GM12801 (cell line): ENCODE data around the gene PTBP1.

Source experiments
- TF ChIP-seq, protein P1 (sequence below): IDR thresholded peaks from one replicate; pipeline ENCODE4 v1.5.1; 2011; ENCODE audit warnings: control low read depth; ENCODE audit not compliant: insufficient read length; ENCODE audit errors: extremely low read depth

Gene PTBP1

GRCh38 chr19:810077-810855 is 13.0 kb downstream of the PTBP1 start:
- TF ChIP-seq, protein P1, sequence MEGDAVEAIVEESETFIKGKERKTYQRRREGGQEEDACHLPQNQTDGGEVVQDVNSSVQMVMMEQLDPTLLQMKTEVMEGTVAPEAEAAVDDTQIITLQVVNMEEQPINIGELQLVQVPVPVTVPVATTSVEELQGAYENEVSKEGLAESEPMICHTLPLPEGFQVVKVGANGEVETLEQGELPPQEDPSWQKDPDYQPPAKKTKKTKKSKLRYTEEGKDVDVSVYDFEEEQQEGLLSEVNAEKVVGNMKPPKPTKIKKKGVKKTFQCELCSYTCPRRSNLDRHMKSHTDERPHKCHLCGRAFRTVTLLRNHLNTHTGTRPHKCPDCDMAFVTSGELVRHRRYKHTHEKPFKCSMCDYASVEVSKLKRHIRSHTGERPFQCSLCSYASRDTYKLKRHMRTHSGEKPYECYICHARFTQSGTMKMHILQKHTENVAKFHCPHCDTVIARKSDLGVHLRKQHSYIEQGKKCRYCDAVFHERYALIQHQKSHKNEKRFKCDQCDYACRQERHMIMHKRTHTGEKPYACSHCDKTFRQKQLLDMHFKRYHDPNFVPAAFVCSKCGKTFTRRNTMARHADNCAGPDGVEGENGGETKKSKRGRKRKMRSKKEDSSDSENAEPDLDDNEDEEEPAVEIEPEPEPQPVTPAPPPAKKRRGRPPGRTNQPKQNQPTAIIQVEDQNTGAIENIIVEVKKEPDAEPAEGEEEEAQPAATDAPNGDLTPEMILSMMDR: no peak

DNA sequence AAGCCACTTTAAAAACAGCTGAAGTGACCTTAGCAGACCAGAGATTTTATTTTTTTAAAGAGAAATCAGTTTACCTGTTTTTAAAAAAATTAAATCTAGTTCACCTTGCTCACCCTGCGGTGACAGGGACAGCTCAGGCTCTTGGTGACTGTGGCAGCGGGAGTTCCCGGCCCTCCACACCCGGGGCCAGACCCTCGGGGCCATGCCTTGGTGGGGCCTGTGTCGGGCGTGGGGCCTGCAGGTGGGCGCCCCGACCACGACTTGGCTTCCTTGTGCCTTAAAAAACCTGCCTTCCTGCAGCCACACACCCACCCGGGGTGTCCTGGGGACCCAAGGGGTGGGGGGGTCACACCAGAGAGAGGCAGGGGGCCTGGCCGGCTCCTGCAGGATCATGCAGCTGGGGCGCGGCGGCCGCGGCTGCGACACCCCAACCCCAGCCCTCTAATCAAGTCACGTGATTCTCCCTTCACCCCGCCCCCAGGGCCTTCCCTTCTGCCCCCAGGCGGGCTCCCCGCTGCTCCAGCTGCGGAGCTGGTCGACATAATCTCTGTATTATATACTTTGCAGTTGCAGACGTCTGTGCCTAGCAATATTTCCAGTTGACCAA is 13.7 kb downstream of the PTBP1 start:
- TF ChIP-seq, protein P1: no peak

DNA sequence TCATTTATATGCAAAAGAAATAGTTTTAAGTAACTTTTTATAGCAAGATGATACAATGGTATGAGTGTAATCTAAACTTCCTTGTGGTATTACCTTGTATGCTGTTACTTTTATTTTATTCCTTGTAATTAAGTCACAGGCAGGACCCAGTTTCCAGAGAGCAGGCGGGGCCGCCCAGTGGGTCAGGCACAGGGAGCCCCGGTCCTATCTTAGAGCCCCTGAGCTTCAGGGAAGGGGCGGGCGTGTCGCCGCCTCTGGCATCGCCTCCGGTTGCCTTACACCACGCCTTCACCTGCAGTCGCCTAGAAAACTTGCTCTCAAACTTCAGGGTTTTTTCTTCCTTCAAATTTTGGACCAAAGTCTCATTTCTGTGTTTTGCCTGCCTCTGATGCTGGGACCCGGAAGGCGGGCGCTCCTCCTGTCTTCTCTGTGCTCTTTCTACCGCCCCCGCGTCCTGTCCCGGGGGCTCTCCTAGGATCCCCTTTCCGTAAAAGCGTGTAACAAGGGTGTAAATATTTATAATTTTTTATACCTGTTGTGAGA is 14.3 kb downstream of the PTBP1 start:
- TF ChIP-seq, protein P1: no peak

- TF ChIP-seq, protein P1: no peak
These were observed 14.9 kb downstream of the PTBP1 start for GRCh38 chr19:812049-812746.

- TF ChIP-seq, protein P1: no peak
These were observed 15.5 kb downstream of the PTBP1 start for GRCh38 chr19:812747-813218.

- TF ChIP-seq, protein P1: no peak
These were observed 16.2 kb downstream of the PTBP1 start for GRCh38 chr19:813219-814151.
